B cell (primary cell): ENCODE results near the gene PSMF1.

Experiments used
- EZH2 ChIP-seq: IDR thresholded peaks from 2 replicates; pipeline ENCODE4 v1.6.1; 2012; ENCODE audit warnings: borderline replicate concordance, low read depth, mild to moderate bottlenecking, moderate library complexity, low read length; ENCODE audit not compliant: insufficient read depth, poor library complexity, severe bottlenecking
- TF ChIP-seq, protein P1 (sequence below): fragments of 200-600 bp; IDR thresholded peaks from one replicate; pipeline ENCODE4 v1.8.0; 2022; ENCODE audit warnings: antibody characterized with exemption, mild to moderate bottlenecking

DNA sequence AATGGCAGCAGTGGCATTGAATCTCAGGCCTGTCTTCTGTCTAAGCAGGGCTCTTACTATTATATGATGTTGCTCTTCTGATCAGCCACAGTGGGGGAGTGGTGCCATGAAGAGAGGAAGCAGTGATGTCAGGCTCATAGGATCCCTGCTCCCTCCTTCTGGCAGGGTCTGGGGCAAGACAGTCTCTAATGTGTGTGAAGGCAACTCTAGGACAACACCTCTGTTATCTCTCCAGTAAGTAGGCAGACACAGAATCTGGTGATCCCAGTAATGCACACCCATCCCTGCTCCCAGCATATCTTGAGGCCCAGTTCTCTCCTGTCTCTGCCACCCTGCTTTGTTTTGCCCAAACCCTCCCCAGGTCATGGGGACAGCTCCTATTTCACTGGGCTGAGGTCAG is 93.6 kb downstream of the PSMF1 start:
- TF ChIP-seq, protein P1, sequence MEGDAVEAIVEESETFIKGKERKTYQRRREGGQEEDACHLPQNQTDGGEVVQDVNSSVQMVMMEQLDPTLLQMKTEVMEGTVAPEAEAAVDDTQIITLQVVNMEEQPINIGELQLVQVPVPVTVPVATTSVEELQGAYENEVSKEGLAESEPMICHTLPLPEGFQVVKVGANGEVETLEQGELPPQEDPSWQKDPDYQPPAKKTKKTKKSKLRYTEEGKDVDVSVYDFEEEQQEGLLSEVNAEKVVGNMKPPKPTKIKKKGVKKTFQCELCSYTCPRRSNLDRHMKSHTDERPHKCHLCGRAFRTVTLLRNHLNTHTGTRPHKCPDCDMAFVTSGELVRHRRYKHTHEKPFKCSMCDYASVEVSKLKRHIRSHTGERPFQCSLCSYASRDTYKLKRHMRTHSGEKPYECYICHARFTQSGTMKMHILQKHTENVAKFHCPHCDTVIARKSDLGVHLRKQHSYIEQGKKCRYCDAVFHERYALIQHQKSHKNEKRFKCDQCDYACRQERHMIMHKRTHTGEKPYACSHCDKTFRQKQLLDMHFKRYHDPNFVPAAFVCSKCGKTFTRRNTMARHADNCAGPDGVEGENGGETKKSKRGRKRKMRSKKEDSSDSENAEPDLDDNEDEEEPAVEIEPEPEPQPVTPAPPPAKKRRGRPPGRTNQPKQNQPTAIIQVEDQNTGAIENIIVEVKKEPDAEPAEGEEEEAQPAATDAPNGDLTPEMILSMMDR = no peak
- no peak for TF ChIP-seq EZH2
